ENCODE data around the gene GPSM1.

The GPSM1 gene

GRCh38 chr9:136311051-136312008 is 16.0 kb upstream of the GPSM1 start:
- H4K20me1 ChIP-seq (ENCODE audit: insufficient read depth): no peaks in the 10 kb centered on the region
- H3K4me3 ChIP-seq (IDR thresholded peaks at IDR 0.05; ENCODE audit: insufficient read depth, low read depth, low read length): no peak overlapping the region
- H3K36me3 ChIP-seq (ENCODE audit: insufficient read depth): no peaks in the 10 kb centered on the region
- H3K4me1 ChIP-seq (ENCODE audit: low read depth, poor library complexity, severe bottlenecking): no peaks in the 10 kb centered on the region
- H2AFZ ChIP-seq (ENCODE audit: low read depth): no peak overlapping the region; the same call in 1 of the 2 replicates
- no peak overlapping the region for H3K27ac ChIP-seq
- H3K4me2 ChIP-seq: peak overlapping the region; percentile 25; the same call in 1 of the 2 replicates
- no peak for TF ChIP-seq CTCF (conservative IDR thresholded peaks at IDR 0.05; ENCODE audit: low read depth, low read length)
- H3K79me2 ChIP-seq (ENCODE audit: insufficient read depth, low read depth): no peaks in the 10 kb centered on the region
- H3K9ac ChIP-seq: no peak overlapping the region
- H3K27me3 ChIP-seq (ENCODE audit: insufficient read depth, low read depth): peaks cover 65% of the 10 kb centered on the region

- no peak overlapping the region for H3K27ac ChIP-seq
- H3K4me3 ChIP-seq (IDR thresholded peaks at IDR 0.05; ENCODE audit: insufficient read depth, low read depth, low read length): no peak overlapping the region
- H4K20me1 ChIP-seq (ENCODE audit: insufficient read depth): no peaks in the 10 kb centered on the region
- no peak overlapping the region for H3K9ac ChIP-seq
- no peak for TF ChIP-seq CTCF (conservative IDR thresholded peaks at IDR 0.05; ENCODE audit: low read depth, low read length)
- H3K4me1 ChIP-seq (ENCODE audit: low read depth, poor library complexity, severe bottlenecking): no peaks in the 10 kb centered on the region
- no peaks in the 10 kb centered on the region for H3K36me3 ChIP-seq (ENCODE audit: insufficient read depth)
- H3K79me2 ChIP-seq (ENCODE audit: insufficient read depth, low read depth): no peaks in the 10 kb centered on the region
- peaks cover 65% of the 10 kb centered on the region for H3K27me3 ChIP-seq (ENCODE audit: insufficient read depth, low read depth)
- no peak overlapping the region for H2AFZ ChIP-seq (ENCODE audit: low read depth)
- peak overlapping the region; percentile 25; the same call in 1 of the 2 replicates for H3K4me2 ChIP-seq
Observed at GRCh38 chr9:136312009-136312375, 15.3 kb upstream of the GPSM1 start.

GRCh38 chr9:136312436-136312835 is 14.9 kb upstream of the GPSM1 start:
- H3K79me2 ChIP-seq (ENCODE audit: insufficient read depth, low read depth): no peaks in the 10 kb centered on the region
- H4K20me1 ChIP-seq (ENCODE audit: insufficient read depth): no peaks in the 10 kb centered on the region
- peak; percentile 58 for TF ChIP-seq CTCF (conservative IDR thresholded peaks at IDR 0.05; ENCODE audit: low read depth, low read length)
- H2AFZ ChIP-seq (ENCODE audit: low read depth): no peak overlapping the region
- no peaks in the 10 kb centered on the region for H3K4me1 ChIP-seq (ENCODE audit: low read depth, poor library complexity, severe bottlenecking)
- H3K27ac ChIP-seq: no peak overlapping the region
- H3K9ac ChIP-seq: no peak overlapping the region
- no peaks in the 10 kb centered on the region for H3K36me3 ChIP-seq (ENCODE audit: insufficient read depth)
- peaks cover 69% of the 10 kb centered on the region for H3K27me3 ChIP-seq (ENCODE audit: insufficient read depth, low read depth)
- H3K4me2 ChIP-seq: no peak overlapping the region
- no peak overlapping the region for H3K4me3 ChIP-seq (IDR thresholded peaks at IDR 0.05; ENCODE audit: insufficient read depth, low read depth, low read length)

GRCh38 chr9:136313111-136314055 is 14.0 kb upstream of the GPSM1 start:
- H3K27me3 ChIP-seq (ENCODE audit: insufficient read depth, low read depth): peaks cover 78% of the 10 kb centered on the region
- no peak overlapping the region for H2AFZ ChIP-seq (ENCODE audit: low read depth)
- H3K79me2 ChIP-seq (ENCODE audit: insufficient read depth, low read depth): no peaks in the 10 kb centered on the region
- H3K4me3 ChIP-seq (IDR thresholded peaks at IDR 0.05; ENCODE audit: insufficient read depth, low read depth, low read length): no peak overlapping the region
- no peaks in the 10 kb centered on the region for H3K4me1 ChIP-seq (ENCODE audit: low read depth, poor library complexity, severe bottlenecking)
- no peak overlapping the region for H3K4me2 ChIP-seq
- H3K27ac ChIP-seq: no peak overlapping the region
- H3K36me3 ChIP-seq (ENCODE audit: insufficient read depth): no peaks in the 10 kb centered on the region
- TF ChIP-seq CTCF (conservative IDR thresholded peaks at IDR 0.05; ENCODE audit: low read depth, low read length): no peak
- no peak overlapping the region for H3K9ac ChIP-seq
- H4K20me1 ChIP-seq (ENCODE audit: insufficient read depth): no peaks in the 10 kb centered on the region

Measured in KMS-11 (cell line).